ENCODE data around the gene VNN1. TPM values are rescaled to one million over a fixed set of nuclear protein-coding genes. Genes with fewer than 3 reads are reported as not detected.
A peak's percentile ranks its signal among the peaks of the same experiment; 100 is the strongest.

VNN1 gene
- total RNA-seq, 1 experiment from 2014 or later: not detected

DNA sequence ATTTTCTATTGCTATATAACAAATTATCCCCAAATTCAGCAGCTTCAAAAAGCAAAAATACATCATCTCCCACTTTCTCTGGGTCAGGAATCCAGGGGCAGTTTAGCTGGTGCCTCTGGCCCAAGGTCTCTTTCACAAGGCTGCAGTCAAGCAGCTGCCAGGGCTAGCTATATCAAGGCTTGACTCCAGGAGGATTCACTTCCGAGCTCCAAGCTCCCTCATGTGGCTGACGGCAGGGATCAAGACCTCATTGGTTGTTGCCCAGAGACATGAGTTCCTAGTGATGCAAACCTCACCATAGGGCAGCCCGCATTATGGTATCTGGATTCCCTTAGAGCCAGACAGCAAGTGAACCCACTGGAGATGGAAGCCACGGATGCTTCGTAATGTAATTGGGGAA, 1.3 kb upstream of the VNN1 start:
- RAD21 ChIA-PET (ENCODE audit: low non-redundant PET in 1 of 2, low total read pairs in 2 of 2, uncharacterized antibody in 2 of 2, unreplicated experiment in 2 of 2): interaction anchor here in 1 of 2 experiments (1.0 kb wide), 1 partner anchor 185 kb away, joined by 5 read pairs; no protein-coding TSS in a partner anchor
- no peaks in the 10 kb centered on the region for H3K9me2 ChIP-seq (ENCODE audit: insufficient read depth)
- H4K20me1 ChIP-seq (ENCODE audit: insufficient read depth): no peaks in the 10 kb centered on the region
- no peaks in the 10 kb centered on the region for H3K36me3 ChIP-seq (ENCODE audit: control insufficient read depth in 1 of 2, insufficient read depth in 2 of 2, low read length in 2 of 2)
- H3K27ac ChIP-seq (ENCODE audit: low read depth, low read length): no peak overlapping the region
- CTCF ChIA-PET: interaction anchor here (0.6 to 2.3 kb wide), 9 partner anchors 9 to 435 kb away, joined by 3 to 5 read pairs (median 4); no protein-coding TSS in a partner anchor
- no TSS peak for BruUV-seq (replicated peaks)
- DNase-seq (ENCODE audit: low read depth, low spot score): peak; percentile 49
- no peaks in the 10 kb centered on the region for H3K9me3 ChIP-seq (ENCODE audit: control insufficient read depth in 1 of 2, insufficient read depth in 1 of 2, low read depth in 1 of 2, low read length in 2 of 2)
- no peak overlapping the region for H2AFZ ChIP-seq (ENCODE audit: low read depth, low read length, poor library complexity, severe bottlenecking)
- no peak overlapping the region for H3K9ac ChIP-seq (ENCODE audit: low read length)
- intact Hi-C loops (cut with micrococcal nuclease): loop anchor here (1.0 to 2.0 kb wide), 2 partner anchors 46 to 184 kb away; no protein-coding TSS in a partner anchor
- H3K79me2 ChIP-seq (ENCODE audit: insufficient read depth, low read length): no peaks in the 10 kb centered on the region
- POLR2A ChIA-PET: interaction anchor here (0.8 kb wide), 1 partner anchor 9 kb away, joined by 5 read pairs; no protein-coding TSS in a partner anchor
- peak; percentile 100 for ATAC-seq
- H3K27me3 ChIP-seq (ENCODE audit: insufficient read depth, low read length): no peaks in the 10 kb centered on the region
- TF ChIP-seq FOSL1 (IDR thresholded peaks at IDR 0.05; ENCODE audit: low read depth): no peak
- peak; percentile 77 for TF ChIP-seq RAD21 (IDR thresholded peaks at IDR 0.05; ENCODE audit: low read depth)
- TF ChIP-seq, protein P1, sequence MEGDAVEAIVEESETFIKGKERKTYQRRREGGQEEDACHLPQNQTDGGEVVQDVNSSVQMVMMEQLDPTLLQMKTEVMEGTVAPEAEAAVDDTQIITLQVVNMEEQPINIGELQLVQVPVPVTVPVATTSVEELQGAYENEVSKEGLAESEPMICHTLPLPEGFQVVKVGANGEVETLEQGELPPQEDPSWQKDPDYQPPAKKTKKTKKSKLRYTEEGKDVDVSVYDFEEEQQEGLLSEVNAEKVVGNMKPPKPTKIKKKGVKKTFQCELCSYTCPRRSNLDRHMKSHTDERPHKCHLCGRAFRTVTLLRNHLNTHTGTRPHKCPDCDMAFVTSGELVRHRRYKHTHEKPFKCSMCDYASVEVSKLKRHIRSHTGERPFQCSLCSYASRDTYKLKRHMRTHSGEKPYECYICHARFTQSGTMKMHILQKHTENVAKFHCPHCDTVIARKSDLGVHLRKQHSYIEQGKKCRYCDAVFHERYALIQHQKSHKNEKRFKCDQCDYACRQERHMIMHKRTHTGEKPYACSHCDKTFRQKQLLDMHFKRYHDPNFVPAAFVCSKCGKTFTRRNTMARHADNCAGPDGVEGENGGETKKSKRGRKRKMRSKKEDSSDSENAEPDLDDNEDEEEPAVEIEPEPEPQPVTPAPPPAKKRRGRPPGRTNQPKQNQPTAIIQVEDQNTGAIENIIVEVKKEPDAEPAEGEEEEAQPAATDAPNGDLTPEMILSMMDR (IDR thresholded peaks at IDR 0.05 in 2 of 3, conservative IDR thresholded peaks at IDR 0.05 in 1 of 3; ENCODE audit: borderline replicate concordance in 1 of 3, insufficient read depth in 1 of 3, low read depth in 2 of 3, low read length in 2 of 3): peak; percentile 19 to 49 (median 44); a peak in 4 of 6 replicates
- H3K4me1 ChIP-seq (ENCODE audit: control insufficient read depth in 1 of 2, insufficient read depth in 2 of 2, low read length in 2 of 2): no peaks in the 10 kb centered on the region; a peak in 1 of 4 replicates
- no peak overlapping the region for H3K4me2 ChIP-seq (ENCODE audit: low read length)
- H3K4me3 ChIP-seq (replicated peaks in 1 of 2; ENCODE audit: low read depth in 1 of 2, low read length in 2 of 2): no peak overlapping the region

DNA sequence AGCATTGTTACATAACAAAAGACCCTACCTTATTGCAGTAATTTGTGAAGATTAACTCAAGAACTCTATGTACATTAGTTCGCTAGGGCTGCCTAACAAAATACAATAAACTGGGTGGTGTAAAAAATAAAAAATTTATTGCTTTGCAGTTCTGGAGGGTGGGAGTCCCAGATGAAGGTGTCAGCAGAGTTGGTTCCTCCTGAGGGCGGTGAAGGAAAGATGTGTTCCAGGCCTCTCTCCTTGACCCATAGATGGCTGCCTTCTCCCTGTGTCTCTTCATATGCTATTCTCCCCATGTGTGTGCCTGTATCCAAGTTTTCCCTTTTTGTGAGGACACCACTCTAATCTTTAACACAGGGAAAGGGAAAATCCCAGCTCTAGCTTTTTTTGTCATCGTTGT, 305 bp upstream of the VNN1 start:
- no peaks in the 10 kb centered on the region for H3K36me3 ChIP-seq (ENCODE audit: control insufficient read depth in 1 of 2, insufficient read depth in 2 of 2, low read length in 2 of 2)
- H2AFZ ChIP-seq (ENCODE audit: low read depth, low read length, poor library complexity, severe bottlenecking): no peak overlapping the region
- no peak overlapping the region for H3K4me3 ChIP-seq (replicated peaks in 1 of 2; ENCODE audit: low read depth in 1 of 2, low read length in 2 of 2)
- H3K27ac ChIP-seq (ENCODE audit: low read depth, low read length): no peak overlapping the region
- no peak overlapping the region for H3K9ac ChIP-seq (ENCODE audit: low read length)
- H3K79me2 ChIP-seq (ENCODE audit: insufficient read depth, low read length): no peaks in the 10 kb centered on the region
- POLR2A ChIA-PET: no interaction called here
- BruUV-seq (replicated peaks): no TSS peak
- no peaks in the 10 kb centered on the region for H4K20me1 ChIP-seq (ENCODE audit: insufficient read depth)
- no peaks in the 10 kb centered on the region for H3K9me3 ChIP-seq (ENCODE audit: control insufficient read depth in 1 of 2, insufficient read depth in 1 of 2, low read depth in 1 of 2, low read length in 2 of 2)
- CTCF ChIA-PET: interaction anchor here (2.3 kb wide), 1 partner anchor 14 kb away, joined by 5 read pairs; no protein-coding TSS in a partner anchor
- RAD21 ChIA-PET (ENCODE audit: low non-redundant PET in 1 of 2, low total read pairs in 2 of 2, uncharacterized antibody in 2 of 2, unreplicated experiment in 2 of 2): no interaction called here
- ATAC-seq (no peak), DNase-seq (ENCODE audit: low read depth, low spot score) (no peak)
- intact Hi-C loops (cut with micrococcal nuclease): loop anchor here (2.0 kb wide), 1 partner anchor 183 kb away; no protein-coding TSS in a partner anchor
- H3K4me1 ChIP-seq (ENCODE audit: control insufficient read depth in 1 of 2, insufficient read depth in 2 of 2, low read length in 2 of 2): no peaks in the 10 kb centered on the region; a peak in 1 of 4 replicates
- no peaks in the 10 kb centered on the region for H3K9me2 ChIP-seq (ENCODE audit: insufficient read depth)
- H3K4me2 ChIP-seq (ENCODE audit: low read length): no peak overlapping the region
- no peak for TF ChIP-seq SP1 (IDR thresholded peaks at IDR 0.05; ENCODE audit: low read depth)
- H3K27me3 ChIP-seq (ENCODE audit: insufficient read depth, low read length): no peaks in the 10 kb centered on the region

All from HCT116 (cell line).